Astrocyte (in vitro differentiated cells and primary cell): ENCODE results near the gene DELE1.

Experiments
- CTCF ChIP-seq: IDR thresholded peaks from 2 replicates; pipeline ENCODE4 v1.5.1; 2011; ENCODE audit warnings: low read depth, mild to moderate bottlenecking, inconsistent platforms, low read length, moderate library complexity; ENCODE audit not compliant: insufficient read depth
- EZH2 ChIP-seq: IDR thresholded peaks from 2 replicates; pipeline ENCODE4 v1.6.1; 2012; ENCODE audit warnings: mild to moderate bottlenecking, low read length, inconsistent platforms; ENCODE audit not compliant: insufficient read depth

- TF ChIP-seq CTCF: no peak
- TF ChIP-seq EZH2: no peak
Measured at GRCh38 chr5:141952020-141952419, 28.3 kb downstream of the DELE1 start.
